GM18909 (cell line): ENCODE measurements around the gene RBM20.

Experiments used
- ATAC-seq: cut with Tn5 transposase; IDR thresholded peaks from one replicate; pipeline ENCODE4 v1.9.1; 2021; ENCODE audit warnings: mild to moderate bottlenecking; ENCODE audit not compliant: unreplicated experiment, poor library complexity

Gene RBM20

GRCh38 chr10:110822035-110822711 is 178.0 kb downstream of the RBM20 start:
- no peak for ATAC-seq

- ATAC-seq: no peak
Measured at GRCh38 chr10:110822712-110823311, 178.7 kb downstream of the RBM20 start.

GRCh38 chr10:110824152-110824441 is 180.0 kb downstream of the RBM20 start:
- no peak for ATAC-seq

GRCh38 chr10:110824660-110825059 is 180.5 kb downstream of the RBM20 start:
- ATAC-seq: no peak

GRCh38 chr10:110825508-110825907 is 181.4 kb downstream of the RBM20 start:
- ATAC-seq: no peak

GRCh38 chr10:110827410-110827809 is 183.3 kb downstream of the RBM20 start:
- no peak for ATAC-seq

GRCh38 chr10:110827875-110828274 is 183.7 kb downstream of the RBM20 start:
- ATAC-seq: no peak

GRCh38 chr10:110828525-110828924 is 184.4 kb downstream of the RBM20 start:
- no peak for ATAC-seq

GRCh38 chr10:110829721-110830410 is 185.7 kb downstream of the RBM20 start:
- no peak for ATAC-seq

- ATAC-seq: no peak
Measured at GRCh38 chr10:110833234-110833940, 189.3 kb downstream of the RBM20 start.

- no peak for ATAC-seq
Measured at GRCh38 chr10:110833941-110834628, 189.9 kb downstream of the RBM20 start.

- no peak for ATAC-seq
Measured at GRCh38 chr10:110834629-110835301, 190.6 kb downstream of the RBM20 start.

- no peak for ATAC-seq
Measured at GRCh38 chr10:110835841-110836240, 191.7 kb downstream of the RBM20 start.

GRCh38 chr10:110836706-110837105 is 192.6 kb downstream of the RBM20 start:
- ATAC-seq: no peak

- ATAC-seq: no peak
Measured at GRCh38 chr10:110837418-110838171, 193.5 kb downstream of the RBM20 start.

GRCh38 chr10:110840225-110840922 is 196.2 kb downstream of the RBM20 start:
- no peak for ATAC-seq

GRCh38 chr10:110840923-110841428 is 196.8 kb downstream of the RBM20 start:
- ATAC-seq: no peak

- peak; percentile 75 for ATAC-seq
Measured at GRCh38 chr10:110841767-110842267, 197.7 kb downstream of the RBM20 start.
